K562 (cell line): ENCODE measurements around the gene USP2. TPM values are rescaled to one million over a fixed set of nuclear protein-coding genes. Genes with fewer than 3 reads are reported as not detected.
A peak's percentile ranks its signal among the peaks of the same experiment; 100 is the strongest.

Experiments
- ELF4 ChIP-seq: fragments of 450-650 bp; formaldehyde crosslinking; IDR thresholded peaks from 2 replicates; pipeline ENCODE4 v1.4.0; 2022; ENCODE audit warnings: missing genetic modification characterization
- MCM2 ChIP-seq: fragments of 450-650 bp; IDR thresholded peaks from 2 replicates; pipeline ENCODE4 v1.6.1; 2017; ENCODE audit warnings: low read depth, mild to moderate bottlenecking
- ZNF384 ChIP-seq: IDR thresholded peaks from 2 replicates; pipeline ENCODE4 v1.6.1; 2012; ENCODE audit warnings: low read depth, low read length, improper control_type of control experiment
- polyA plus RNA-seq, 8 experiments: library from polyadenylated mRNA; depleted of rRNA in 4 of 8; stranded (reverse) in 5 of 8; unstranded in 3 of 8; fragments of >200 nt; fragmentation: Nextera tagmentation in 2 of 8; fragmentation: Illumina TruSeq in 1 of 8; extraction: Ambion mirVana in 2 of 8; extraction: Trizol in 1 of 8; gene quantifications; 2 replicates each; pipeline versions ENCODE4 v1.2.1 to v1.2.3, GENCODE V29; 2011 to 2014; ENCODE audit warnings: inconsistent platforms in 1 of 8, missing spikeins in 1 of 8
- total RNA-seq, 7 experiments: library from RNA; depleted of rRNA in 6 of 7; stranded (reverse); fragments of >200 nt in 6 of 7; fragmentation: Illumina TruSeq in 2 of 7; extraction: Trizol in 2 of 7; gene quantifications; 2 replicates each; pipeline versions ENCODE4 v1.2.1 to v1.2.3, GENCODE V29; 2011 to 2021; ENCODE audit warnings: low replicate concordance in 1 of 7
- TF ChIP-seq, protein P1 (sequence below): fragments of 450-650 bp; IDR thresholded peaks from 2 replicates; pipeline ENCODE4 v1.6.1; 2016; ENCODE audit warnings: mild to moderate bottlenecking, moderate library complexity
- TF ChIP-seq, protein P2 (sequence below), 2 experiments: fragments of 450-650 bp; formaldehyde crosslinking in 1 of 2; IDR thresholded peaks; 2 replicates each; pipeline versions ENCODE4 v1.4.0 to v1.6.1; 2014 to 2020; ENCODE audit warnings: mild to moderate bottlenecking in 2 of 2, borderline replicate concordance in 1 of 2, low read depth in 1 of 2

The USP2 gene
- total and polyA plus RNA-seq, 9 of the 15 experiments (the other 6 are each of a cell fraction or from before 2014, with no cell fraction given), result 2.8 to 16.9 (median 3.9) TPM

DNA sequence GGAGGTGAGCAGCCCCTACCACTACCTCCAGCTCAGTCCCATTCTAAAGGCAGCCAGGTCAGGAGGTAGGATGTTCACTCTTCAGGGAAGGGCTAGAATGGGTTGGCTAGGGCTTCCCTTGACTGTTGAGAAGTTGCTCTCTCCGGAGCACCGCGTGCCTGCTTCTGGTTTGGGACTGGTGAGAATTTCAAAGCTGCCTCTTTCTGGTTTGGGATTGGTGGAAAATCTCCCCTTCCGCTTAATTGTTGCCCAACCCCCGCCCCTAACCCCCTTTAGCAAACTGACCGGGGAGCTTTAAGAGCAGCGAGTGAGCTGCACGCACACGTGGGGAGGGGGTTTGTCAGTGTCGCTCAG lies 686 bp downstream of the USP2 start (continued):
- TF ChIP-seq, protein P1, sequence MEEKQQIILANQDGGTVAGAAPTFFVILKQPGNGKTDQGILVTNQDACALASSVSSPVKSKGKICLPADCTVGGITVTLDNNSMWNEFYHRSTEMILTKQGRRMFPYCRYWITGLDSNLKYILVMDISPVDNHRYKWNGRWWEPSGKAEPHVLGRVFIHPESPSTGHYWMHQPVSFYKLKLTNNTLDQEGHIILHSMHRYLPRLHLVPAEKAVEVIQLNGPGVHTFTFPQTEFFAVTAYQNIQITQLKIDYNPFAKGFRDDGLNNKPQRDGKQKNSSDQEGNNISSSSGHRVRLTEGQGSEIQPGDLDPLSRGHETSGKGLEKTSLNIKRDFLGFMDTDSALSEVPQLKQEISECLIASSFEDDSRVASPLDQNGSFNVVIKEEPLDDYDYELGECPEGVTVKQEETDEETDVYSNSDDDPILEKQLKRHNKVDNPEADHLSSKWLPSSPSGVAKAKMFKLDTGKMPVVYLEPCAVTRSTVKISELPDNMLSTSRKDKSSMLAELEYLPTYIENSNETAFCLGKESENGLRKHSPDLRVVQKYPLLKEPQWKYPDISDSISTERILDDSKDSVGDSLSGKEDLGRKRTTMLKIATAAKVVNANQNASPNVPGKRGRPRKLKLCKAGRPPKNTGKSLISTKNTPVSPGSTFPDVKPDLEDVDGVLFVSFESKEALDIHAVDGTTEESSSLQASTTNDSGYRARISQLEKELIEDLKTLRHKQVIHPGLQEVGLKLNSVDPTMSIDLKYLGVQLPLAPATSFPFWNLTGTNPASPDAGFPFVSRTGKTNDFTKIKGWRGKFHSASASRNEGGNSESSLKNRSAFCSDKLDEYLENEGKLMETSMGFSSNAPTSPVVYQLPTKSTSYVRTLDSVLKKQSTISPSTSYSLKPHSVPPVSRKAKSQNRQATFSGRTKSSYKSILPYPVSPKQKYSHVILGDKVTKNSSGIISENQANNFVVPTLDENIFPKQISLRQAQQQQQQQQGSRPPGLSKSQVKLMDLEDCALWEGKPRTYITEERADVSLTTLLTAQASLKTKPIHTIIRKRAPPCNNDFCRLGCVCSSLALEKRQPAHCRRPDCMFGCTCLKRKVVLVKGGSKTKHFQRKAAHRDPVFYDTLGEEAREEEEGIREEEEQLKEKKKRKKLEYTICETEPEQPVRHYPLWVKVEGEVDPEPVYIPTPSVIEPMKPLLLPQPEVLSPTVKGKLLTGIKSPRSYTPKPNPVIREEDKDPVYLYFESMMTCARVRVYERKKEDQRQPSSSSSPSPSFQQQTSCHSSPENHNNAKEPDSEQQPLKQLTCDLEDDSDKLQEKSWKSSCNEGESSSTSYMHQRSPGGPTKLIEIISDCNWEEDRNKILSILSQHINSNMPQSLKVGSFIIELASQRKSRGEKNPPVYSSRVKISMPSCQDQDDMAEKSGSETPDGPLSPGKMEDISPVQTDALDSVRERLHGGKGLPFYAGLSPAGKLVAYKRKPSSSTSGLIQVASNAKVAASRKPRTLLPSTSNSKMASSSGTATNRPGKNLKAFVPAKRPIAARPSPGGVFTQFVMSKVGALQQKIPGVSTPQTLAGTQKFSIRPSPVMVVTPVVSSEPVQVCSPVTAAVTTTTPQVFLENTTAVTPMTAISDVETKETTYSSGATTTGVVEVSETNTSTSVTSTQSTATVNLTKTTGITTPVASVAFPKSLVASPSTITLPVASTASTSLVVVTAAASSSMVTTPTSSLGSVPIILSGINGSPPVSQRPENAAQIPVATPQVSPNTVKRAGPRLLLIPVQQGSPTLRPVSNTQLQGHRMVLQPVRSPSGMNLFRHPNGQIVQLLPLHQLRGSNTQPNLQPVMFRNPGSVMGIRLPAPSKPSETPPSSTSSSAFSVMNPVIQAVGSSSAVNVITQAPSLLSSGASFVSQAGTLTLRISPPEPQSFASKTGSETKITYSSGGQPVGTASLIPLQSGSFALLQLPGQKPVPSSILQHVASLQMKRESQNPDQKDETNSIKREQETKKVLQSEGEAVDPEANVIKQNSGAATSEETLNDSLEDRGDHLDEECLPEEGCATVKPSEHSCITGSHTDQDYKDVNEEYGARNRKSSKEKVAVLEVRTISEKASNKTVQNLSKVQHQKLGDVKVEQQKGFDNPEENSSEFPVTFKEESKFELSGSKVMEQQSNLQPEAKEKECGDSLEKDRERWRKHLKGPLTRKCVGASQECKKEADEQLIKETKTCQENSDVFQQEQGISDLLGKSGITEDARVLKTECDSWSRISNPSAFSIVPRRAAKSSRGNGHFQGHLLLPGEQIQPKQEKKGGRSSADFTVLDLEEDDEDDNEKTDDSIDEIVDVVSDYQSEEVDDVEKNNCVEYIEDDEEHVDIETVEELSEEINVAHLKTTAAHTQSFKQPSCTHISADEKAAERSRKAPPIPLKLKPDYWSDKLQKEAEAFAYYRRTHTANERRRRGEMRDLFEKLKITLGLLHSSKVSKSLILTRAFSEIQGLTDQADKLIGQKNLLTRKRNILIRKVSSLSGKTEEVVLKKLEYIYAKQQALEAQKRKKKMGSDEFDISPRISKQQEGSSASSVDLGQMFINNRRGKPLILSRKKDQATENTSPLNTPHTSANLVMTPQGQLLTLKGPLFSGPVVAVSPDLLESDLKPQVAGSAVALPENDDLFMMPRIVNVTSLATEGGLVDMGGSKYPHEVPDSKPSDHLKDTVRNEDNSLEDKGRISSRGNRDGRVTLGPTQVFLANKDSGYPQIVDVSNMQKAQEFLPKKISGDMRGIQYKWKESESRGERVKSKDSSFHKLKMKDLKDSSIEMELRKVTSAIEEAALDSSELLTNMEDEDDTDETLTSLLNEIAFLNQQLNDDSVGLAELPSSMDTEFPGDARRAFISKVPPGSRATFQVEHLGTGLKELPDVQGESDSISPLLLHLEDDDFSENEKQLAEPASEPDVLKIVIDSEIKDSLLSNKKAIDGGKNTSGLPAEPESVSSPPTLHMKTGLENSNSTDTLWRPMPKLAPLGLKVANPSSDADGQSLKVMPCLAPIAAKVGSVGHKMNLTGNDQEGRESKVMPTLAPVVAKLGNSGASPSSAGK, result peak; percentile 67; the same call in 1 of the 2 replicates
- TF ChIP-seq ELF4 (CRISPR knock-in tag), result 0 out of 2 replicates have a peak, but pooled peaks have one; percentile 7
- TF ChIP-seq, protein P2, sequence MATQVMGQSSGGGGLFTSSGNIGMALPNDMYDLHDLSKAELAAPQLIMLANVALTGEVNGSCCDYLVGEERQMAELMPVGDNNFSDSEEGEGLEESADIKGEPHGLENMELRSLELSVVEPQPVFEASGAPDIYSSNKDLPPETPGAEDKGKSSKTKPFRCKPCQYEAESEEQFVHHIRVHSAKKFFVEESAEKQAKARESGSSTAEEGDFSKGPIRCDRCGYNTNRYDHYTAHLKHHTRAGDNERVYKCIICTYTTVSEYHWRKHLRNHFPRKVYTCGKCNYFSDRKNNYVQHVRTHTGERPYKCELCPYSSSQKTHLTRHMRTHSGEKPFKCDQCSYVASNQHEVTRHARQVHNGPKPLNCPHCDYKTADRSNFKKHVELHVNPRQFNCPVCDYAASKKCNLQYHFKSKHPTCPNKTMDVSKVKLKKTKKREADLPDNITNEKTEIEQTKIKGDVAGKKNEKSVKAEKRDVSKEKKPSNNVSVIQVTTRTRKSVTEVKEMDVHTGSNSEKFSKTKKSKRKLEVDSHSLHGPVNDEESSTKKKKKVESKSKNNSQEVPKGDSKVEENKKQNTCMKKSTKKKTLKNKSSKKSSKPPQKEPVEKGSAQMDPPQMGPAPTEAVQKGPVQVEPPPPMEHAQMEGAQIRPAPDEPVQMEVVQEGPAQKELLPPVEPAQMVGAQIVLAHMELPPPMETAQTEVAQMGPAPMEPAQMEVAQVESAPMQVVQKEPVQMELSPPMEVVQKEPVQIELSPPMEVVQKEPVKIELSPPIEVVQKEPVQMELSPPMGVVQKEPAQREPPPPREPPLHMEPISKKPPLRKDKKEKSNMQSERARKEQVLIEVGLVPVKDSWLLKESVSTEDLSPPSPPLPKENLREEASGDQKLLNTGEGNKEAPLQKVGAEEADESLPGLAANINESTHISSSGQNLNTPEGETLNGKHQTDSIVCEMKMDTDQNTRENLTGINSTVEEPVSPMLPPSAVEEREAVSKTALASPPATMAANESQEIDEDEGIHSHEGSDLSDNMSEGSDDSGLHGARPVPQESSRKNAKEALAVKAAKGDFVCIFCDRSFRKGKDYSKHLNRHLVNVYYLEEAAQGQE (IDR thresholded peaks at IDR 0.05; ENCODE audit: borderline replicate concordance), result no peak
- TF ChIP-seq, protein P2 (CRISPR knock-in tag; IDR thresholded peaks at IDR 0.05; ENCODE audit: low read depth), result no peak
- TF ChIP-seq ZNF384, result no peak
- TF ChIP-seq MCM2, result no peak
